Renal cortical epithelial cell (primary cell): ENCODE data around the gene BRCA1. TPM values are rescaled to one million over a fixed set of nuclear protein-coding genes. Genes with fewer than 3 reads are reported as not detected.
"Not testable (repeated sequence)": the region's sequence is repeated elsewhere in the genome, so short reads cannot be mapped to it uniquely, and the experiment has no call there.

Experiments
- DNase-seq: peaks from one replicate; pipeline ENCODE4 v3.0.0-alpha.2; 2011; ENCODE audit warnings: low read depth
- total RNA-seq: library from RNA; depleted of rRNA; stranded (reverse); fragments of >200 nt; gene quantifications from 2 replicates; pipeline ENCODE4 v1.2.3, GENCODE V29; 2014

The BRCA1 gene
- 8.8 and 14.9 TPM in 2 replicates for total RNA-seq

GRCh38 chr17:43125133-43125966 is at the start of gene BRCA1:
Gene BRCA1, minus strand, starts transcription at chr17:43125364. Its CDS starts 1,268 bp downstream, at chr17:43124096.
- peak; percentile 99 for DNase-seq

GRCh38 chr17:43171586-43172487 is 46.7 kb upstream of the BRCA1 start:
- peak; percentile 98 for DNase-seq

- DNase-seq = peak; percentile 97
These were observed 45.8 kb upstream of the BRCA1 start, which contains the start of gene NBR1 for GRCh38 chr17:43170766-43171585. Gene NBR1, plus strand, starts transcription at chr17:43171214. Its CDS starts 4,586 bp downstream, at chr17:43175800.

GRCh38 chr17:43170140-43170765 is 45.1 kb upstream of the BRCA1 start:
- DNase-seq = peak; percentile 97

- DNase-seq = peak; percentile 18
These were observed 44.5 kb upstream of the BRCA1 start for GRCh38 chr17:43169561-43170139.

- not testable (repeated sequence) for DNase-seq
These were observed 40.8 kb upstream of the BRCA1 start for GRCh38 chr17:43165971-43166370.

GRCh38 chr17:43159957-43160356 is 34.8 kb upstream of the BRCA1 start:
- not testable (repeated sequence) for DNase-seq

GRCh38 chr17:43159232-43159631 is 34.1 kb upstream of the BRCA1 start:
- DNase-seq = not testable (repeated sequence)

- no peak for DNase-seq
These were observed 30.5 kb upstream of the BRCA1 start for GRCh38 chr17:43155666-43156065.

- not testable (repeated sequence) for DNase-seq
These were observed 28.2 kb upstream of the BRCA1 start for GRCh38 chr17:43153197-43153835.

GRCh38 chr17:43151880-43152456 is 26.8 kb upstream of the BRCA1 start:
- no peak for DNase-seq

- DNase-seq = no peak
These were observed 21.5 kb upstream of the BRCA1 start for GRCh38 chr17:43146649-43147048.

GRCh38 chr17:43143201-43143600 is 18.0 kb upstream of the BRCA1 start:
- no peak for DNase-seq

GRCh38 chr17:43142153-43142552 is 17.0 kb upstream of the BRCA1 start:
- no peak for DNase-seq

- DNase-seq = no peak
These were observed 15.5 kb upstream of the BRCA1 start for GRCh38 chr17:43140396-43141332.

GRCh38 chr17:43138531-43138930 is 13.4 kb upstream of the BRCA1 start:
- DNase-seq = not testable (repeated sequence)

GRCh38 chr17:43136574-43136973 is 11.4 kb upstream of the BRCA1 start:
- not testable (repeated sequence) for DNase-seq

GRCh38 chr17:43135454-43135819 is 10.3 kb upstream of the BRCA1 start:
- no peak for DNase-seq
